IPS DF 6.9 (cell line): Measurements from ENCODE around the gene ZNF433.
A peak's percentile ranks its signal among the peaks of the same experiment; 100 is the strongest.
"Not testable (repeated sequence)": the region's sequence is repeated elsewhere in the genome, so short reads cannot be mapped to it uniquely, and the experiment has no call there.

Source experiments
- DNase-seq: peaks from one replicate; pipeline ENCODE4 v3.0.0-alpha.2; 2013; ENCODE audit warnings: low read depth, low spot score
- H3K27ac ChIP-seq: one replicate; pipeline ENCODE4 v1.5.1; 2013; ENCODE audit warnings: low read length, control low read depth
- H3K27me3 ChIP-seq: 2 replicates; pipeline ENCODE4 v1.6.1; 2013; ENCODE audit warnings: mild to moderate bottlenecking, low read length; ENCODE audit not compliant: control insufficient read depth, insufficient read depth
- H3K36me3 ChIP-seq: 2 replicates; pipeline ENCODE4 v1.6.1; 2013; ENCODE audit warnings: low read length; ENCODE audit not compliant: control insufficient read depth, insufficient read depth
- H3K4me1 ChIP-seq: 2 replicates; pipeline ENCODE4 v1.6.1; 2013; ENCODE audit warnings: low read length; ENCODE audit not compliant: control insufficient read depth, insufficient read depth
- H3K4me3 ChIP-seq: 2 replicates; pipeline ENCODE4 v1.5.1; 2013; ENCODE audit warnings: mild to moderate bottlenecking, low read length
- H3K9me3 ChIP-seq: 2 replicates; pipeline ENCODE4 v1.6.1; 2013; ENCODE audit warnings: low read length, inconsistent platforms; ENCODE audit not compliant: control insufficient read depth, insufficient read depth
- WGBS: extraction: QIAGEN DNeasy Blood & Tissue Kit; methylation state at CpG from one replicate; pipeline ENCODE4 v1.1.7; 2013; ENCODE audit warnings: mixed read lengths, missing lambda C conversion rate; ENCODE audit not compliant: insufficient read length, insufficient coverage; 5-methylcytosine and 5-hydroxymethylcytosine counted together

Gene ZNF433

DNA sequence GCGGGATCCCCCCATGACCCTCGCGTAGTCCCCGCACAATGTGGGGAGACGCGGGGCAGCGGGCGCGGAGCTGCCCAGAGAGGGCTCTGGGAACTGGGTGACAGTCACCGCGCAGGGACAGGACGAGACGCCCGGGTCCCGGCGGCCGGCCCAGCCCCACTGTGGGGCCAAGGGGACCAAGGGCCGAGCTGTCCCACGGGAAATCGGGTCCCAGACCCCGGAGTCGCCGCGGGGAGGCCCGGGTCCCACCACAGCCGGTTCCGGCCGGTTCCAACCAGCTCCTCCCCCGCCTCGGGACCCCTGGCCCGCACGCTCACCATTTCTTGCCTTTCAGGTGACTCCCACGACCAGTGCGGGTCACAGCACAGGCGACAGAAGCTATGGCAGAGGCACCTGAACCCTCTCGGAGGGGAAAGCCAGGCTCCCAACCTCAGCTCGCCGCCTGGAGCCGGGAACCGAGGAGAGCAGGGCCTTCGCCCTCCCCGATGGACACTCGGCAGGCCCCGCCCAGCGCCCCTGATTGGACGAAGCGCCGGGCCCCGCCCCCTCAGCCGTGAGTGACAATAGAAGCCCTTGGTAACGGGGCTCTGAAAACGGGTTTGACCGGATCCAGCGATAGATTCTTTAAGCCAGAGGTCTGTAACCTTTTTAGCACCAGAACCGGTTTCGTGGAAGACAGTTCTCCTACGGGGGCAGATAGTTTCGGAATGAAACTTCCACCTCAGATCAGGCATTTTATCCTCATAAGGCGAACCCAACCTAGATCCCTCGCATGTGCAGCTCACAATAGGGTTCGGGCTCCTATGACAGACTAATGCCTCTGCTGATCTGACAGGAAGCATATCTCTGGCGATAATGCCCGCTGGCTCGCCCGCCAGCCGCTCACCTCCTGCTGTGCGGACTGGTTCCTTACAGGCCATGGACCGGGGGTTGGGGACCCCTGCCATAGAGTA is at the start of gene ZNF433:
Gene ZNF433, minus strand, starts transcription at position 460 of the 953 bp plus-strand sequence. Its CDS starts 140 bp downstream, at position 320.
- no peaks in the 10 kb centered on the region for H3K4me1 ChIP-seq
- H3K27me3 ChIP-seq = 0 out of 2 replicates have a peak, but pooled peaks cover 2% of the 10 kb centered on the region
- no CpG with 5 or more reads among the region's 68 CpGs for WGBS
- DNase-seq = peak; percentile 90
- H3K4me3 ChIP-seq = peak within 1 kb of the TSS; percentile 43
- no peaks in the 10 kb centered on the region for H3K9me3 ChIP-seq
- H3K36me3 ChIP-seq = no peaks in the 10 kb centered on the region
- no peak within 1 kb of the TSS for H3K27ac ChIP-seq

DNA sequence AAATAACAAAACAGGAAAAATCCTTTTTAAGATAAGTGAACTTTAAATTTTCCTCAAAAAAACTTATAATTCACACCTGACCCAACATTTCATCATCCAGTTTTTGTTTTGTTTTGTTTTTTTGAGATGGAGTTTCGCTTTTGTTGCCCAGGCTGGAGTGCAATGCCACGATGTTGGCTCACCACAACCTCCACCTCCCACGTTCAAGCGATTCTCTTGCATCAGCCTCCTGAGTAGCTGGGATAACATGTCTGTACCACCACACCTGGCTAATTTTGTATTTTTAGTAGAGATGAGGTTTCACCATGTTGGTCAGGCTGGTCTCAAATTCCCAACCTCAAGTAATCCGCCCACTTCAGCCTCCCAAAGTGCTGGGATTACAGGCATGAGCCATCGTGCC is 47.9 kb upstream of the ZNF433 start:
- H3K27ac ChIP-seq, H3K4me1 ChIP-seq, H3K9me3 ChIP-seq, H3K36me3 ChIP-seq, H3K4me3 ChIP-seq, H3K27me3 ChIP-seq, DNase-seq: not testable (repeated sequence)
- WGBS = no CpG with 5 or more reads among the region's 6 CpGs

- no peaks in the 10 kb centered on the region for H3K4me1 ChIP-seq
- no peak overlapping the region for H3K27ac ChIP-seq
- no peaks in the 10 kb centered on the region for H3K27me3 ChIP-seq
- no peak for DNase-seq
- no peak overlapping the region for H3K4me3 ChIP-seq
- no CpG with 5 or more reads among the region's 3 CpGs for WGBS
- H3K9me3 ChIP-seq = peaks cover 22% of the 10 kb centered on the region
- peaks cover 13% of the 10 kb centered on the region; the same call in 1 of the 2 replicates for H3K36me3 ChIP-seq
Measured at GRCh38 chr19:12077375-12077774, 41.9 kb upstream of the ZNF433 start.

DNA sequence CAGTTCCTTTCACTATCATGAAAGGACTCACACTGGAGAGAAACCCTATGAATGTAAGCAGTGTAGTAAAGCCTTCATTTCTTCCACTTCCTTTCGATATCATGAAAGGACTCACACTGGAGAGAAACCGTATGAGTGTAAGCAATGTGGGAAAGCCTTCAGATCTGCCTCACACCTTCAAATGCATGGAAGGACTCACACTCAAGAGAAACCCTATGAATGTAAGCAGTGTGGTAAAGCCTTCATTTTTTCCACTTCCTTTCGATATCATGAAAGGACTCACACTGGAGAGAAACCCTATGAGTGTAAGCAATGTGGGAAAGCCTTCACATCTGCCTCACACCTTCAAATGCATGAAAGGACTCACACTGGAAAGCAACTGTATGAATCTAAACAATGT is 40.9 kb upstream of the ZNF433 start:
- H3K4me3 ChIP-seq, H3K27me3 ChIP-seq, DNase-seq, H3K27ac ChIP-seq, H3K4me1 ChIP-seq: not testable (repeated sequence)
- peaks cover 13% of the 10 kb centered on the region; the same call in 1 of the 2 replicates for H3K36me3 ChIP-seq
- no CpG with 5 or more reads among the region's 3 CpGs for WGBS
- H3K9me3 ChIP-seq = peaks cover 22% of the 10 kb centered on the region

GRCh38 chr19:12075538-12076139 is 40.2 kb upstream of the ZNF433 start:
- no peak overlapping the region for H3K4me3 ChIP-seq
- no peak for DNase-seq
- H3K27me3 ChIP-seq = no peaks in the 10 kb centered on the region
- WGBS = no CpG with 5 or more reads among the region's 3 CpGs
- no peak overlapping the region for H3K27ac ChIP-seq
- peaks cover 24% of the 10 kb centered on the region for H3K9me3 ChIP-seq
- no peaks in the 10 kb centered on the region for H3K4me1 ChIP-seq
- H3K36me3 ChIP-seq = peaks cover 13% of the 10 kb centered on the region; the same call in 1 of the 2 replicates

- H3K36me3 ChIP-seq = no peaks in the 10 kb centered on the region
- H3K4me1 ChIP-seq = 0 out of 2 replicates have a peak, but pooled peaks cover 4% of the 10 kb centered on the region
- no CpG with 5 or more reads among the region's 66 CpGs for WGBS
- no peaks in the 10 kb centered on the region for H3K9me3 ChIP-seq
- H3K4me3 ChIP-seq = peak within 1 kb of the TSS; percentile 63
- H3K27me3 ChIP-seq = no peaks in the 10 kb centered on the region
- H3K27ac ChIP-seq = no peak within 1 kb of the TSS
- peak; percentile 76 for DNase-seq
Measured at GRCh38 chr19:12064590-12065538, 29.4 kb upstream of the ZNF433 start, which contains the start of gene ZNF844. Gene ZNF844 (plus strand): TSS chr19:12064731. CDS start chr19:12064874, 143 bp downstream.

DNA sequence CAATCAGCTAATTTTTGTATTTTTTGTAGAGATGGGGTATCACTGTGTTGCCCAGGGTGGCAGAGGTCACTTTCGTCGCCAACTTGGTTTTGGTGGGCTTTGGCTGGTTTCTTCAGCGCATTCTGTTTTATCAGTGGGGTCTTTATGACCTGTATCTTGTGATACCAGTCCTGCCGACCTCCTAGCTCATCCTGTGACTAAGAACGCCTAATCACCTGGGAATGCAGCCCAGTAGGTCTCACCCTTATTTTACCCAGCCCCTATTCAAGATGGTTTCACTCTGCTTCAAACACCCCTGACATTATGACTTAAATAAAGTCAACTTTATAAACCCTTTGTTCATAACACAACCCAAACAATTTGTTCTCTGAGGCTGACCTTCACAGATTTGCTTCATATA is 20.3 kb upstream of the ZNF433 start:
- WGBS = no CpG with 5 or more reads among the region's 5 CpGs
- Histone ChIP-seq H3K36me3 (no peaks in the 10 kb centered on the region), H3K9me3 (no peaks in the 10 kb centered on the region), H3K27ac (no peak overlapping the region), H3K27me3 (no peaks in the 10 kb centered on the region), H3K4me1 (no peaks in the 10 kb centered on the region), H3K4me3 (no peak overlapping the region)
- DNase-seq = no peak

GRCh38 chr19:12052497-12053169 is 17.2 kb upstream of the ZNF433 start, which contains the start of gene ZNF878:
Gene ZNF878 (minus strand): TSS chr19:12052961. CDS start chr19:12052801, 160 bp downstream.
- H3K27ac ChIP-seq = no peak within 1 kb of the TSS
- peak; percentile 95 for DNase-seq
- no peaks in the 10 kb centered on the region for H3K36me3 ChIP-seq
- H3K4me3 ChIP-seq = peak within 1 kb of the TSS; percentile 64; the same call in 1 of the 2 replicates
- no peaks in the 10 kb centered on the region for H3K9me3 ChIP-seq
- no CpG with 5 or more reads among the region's 46 CpGs for WGBS
- H3K27me3 ChIP-seq = no peaks in the 10 kb centered on the region
- no peaks in the 10 kb centered on the region for H3K4me1 ChIP-seq

DNA sequence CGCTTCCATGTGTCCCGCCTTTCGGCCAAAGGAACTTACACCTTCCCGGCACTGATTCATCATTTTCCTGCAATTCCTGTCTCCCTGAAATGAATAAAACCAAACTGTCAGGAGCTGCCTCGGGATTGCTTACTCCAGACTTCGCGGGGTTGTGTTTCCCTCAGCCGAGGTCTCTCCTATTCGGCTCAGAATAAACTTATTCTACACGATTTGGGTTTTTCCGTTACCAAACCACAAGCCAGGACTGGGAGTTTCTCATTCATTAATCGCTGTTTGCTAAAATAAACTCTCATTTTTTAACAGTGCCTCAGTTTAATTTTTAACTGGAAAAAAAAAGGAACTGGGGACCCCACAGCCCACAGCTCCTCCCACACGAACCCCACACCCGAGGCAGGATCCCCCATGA is 16.6 kb upstream of the ZNF433 start:
- H3K27me3 ChIP-seq = no peaks in the 10 kb centered on the region
- H3K27ac ChIP-seq = no peak overlapping the region
- DNase-seq = no peak
- peak overlapping the region; percentile 64; the same call in 1 of the 2 replicates for H3K4me3 ChIP-seq
- no peaks in the 10 kb centered on the region; the same call in 1 of the 2 replicates for H3K9me3 ChIP-seq
- no CpG with 5 or more reads among the region's 14 CpGs for WGBS
- no peaks in the 10 kb centered on the region for H3K4me1 ChIP-seq
- H3K36me3 ChIP-seq = no peaks in the 10 kb centered on the region
